ENCODE data around the gene ACSM6. TPM values are rescaled to one million over a fixed set of nuclear protein-coding genes. Genes with fewer than 3 reads are reported as not detected.

ACSM6 gene
- total RNA-seq, 1 experiment from 2014 or later, result not detected

GRCh38 chr10:95257849-95258248 lies 63.8 kb downstream of the ACSM6 start:
- in situ Hi-C loops (cut with HindIII; ENCODE audit: low pct_unique_long_range_greater_than_20kb, low sequenced_read_pairs), result no loop called here

DNA sequence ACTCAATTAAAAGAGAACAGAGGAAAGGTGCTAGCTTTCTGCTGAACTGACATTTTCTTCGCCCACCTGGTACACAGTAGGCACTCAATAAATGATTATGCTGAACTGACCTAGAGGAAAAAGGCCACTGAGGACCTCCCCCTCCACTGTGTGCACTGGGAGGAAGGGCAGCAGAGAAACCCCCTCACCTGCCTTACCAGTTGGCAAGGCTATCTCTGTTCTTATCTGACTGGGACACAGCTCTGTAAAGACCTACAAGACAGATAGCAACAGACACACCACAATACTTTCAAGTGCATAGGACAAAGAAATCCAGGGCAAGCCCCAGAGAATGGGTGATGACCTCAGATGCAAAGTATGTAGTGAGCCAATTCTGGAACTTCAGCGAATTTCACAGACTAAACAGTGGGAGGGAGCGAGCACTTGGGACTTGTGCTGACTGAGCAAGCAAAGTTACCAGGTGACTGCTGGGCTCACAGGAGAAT lies 66.4 kb downstream of the ACSM6 start:
- DNase-seq (ENCODE audit: low read depth, low spot score), result no peak
- in situ Hi-C loops (cut with HindIII; ENCODE audit: low pct_unique_long_range_greater_than_20kb, low sequenced_read_pairs), result no loop called here

More at GRCh38 chr10:95257849-95258248, 63.8 kb downstream of the ACSM6 start:
- no peak for DNase-seq (ENCODE audit: low read depth, low spot score)

- in situ Hi-C loops (cut with HindIII; ENCODE audit: low pct_unique_long_range_greater_than_20kb, low sequenced_read_pairs), result no loop called here
- no peak for DNase-seq (ENCODE audit: low read depth, low spot score)
Measured at GRCh38 chr10:95260909-95261552, 67.0 kb downstream of the ACSM6 start.

- in situ Hi-C loops (cut with HindIII; ENCODE audit: low pct_unique_long_range_greater_than_20kb, low sequenced_read_pairs), result no loop called here
- DNase-seq (ENCODE audit: low read depth, low spot score), result no peak
Measured at GRCh38 chr10:95261926-95262325, 67.9 kb downstream of the ACSM6 start.

DNA sequence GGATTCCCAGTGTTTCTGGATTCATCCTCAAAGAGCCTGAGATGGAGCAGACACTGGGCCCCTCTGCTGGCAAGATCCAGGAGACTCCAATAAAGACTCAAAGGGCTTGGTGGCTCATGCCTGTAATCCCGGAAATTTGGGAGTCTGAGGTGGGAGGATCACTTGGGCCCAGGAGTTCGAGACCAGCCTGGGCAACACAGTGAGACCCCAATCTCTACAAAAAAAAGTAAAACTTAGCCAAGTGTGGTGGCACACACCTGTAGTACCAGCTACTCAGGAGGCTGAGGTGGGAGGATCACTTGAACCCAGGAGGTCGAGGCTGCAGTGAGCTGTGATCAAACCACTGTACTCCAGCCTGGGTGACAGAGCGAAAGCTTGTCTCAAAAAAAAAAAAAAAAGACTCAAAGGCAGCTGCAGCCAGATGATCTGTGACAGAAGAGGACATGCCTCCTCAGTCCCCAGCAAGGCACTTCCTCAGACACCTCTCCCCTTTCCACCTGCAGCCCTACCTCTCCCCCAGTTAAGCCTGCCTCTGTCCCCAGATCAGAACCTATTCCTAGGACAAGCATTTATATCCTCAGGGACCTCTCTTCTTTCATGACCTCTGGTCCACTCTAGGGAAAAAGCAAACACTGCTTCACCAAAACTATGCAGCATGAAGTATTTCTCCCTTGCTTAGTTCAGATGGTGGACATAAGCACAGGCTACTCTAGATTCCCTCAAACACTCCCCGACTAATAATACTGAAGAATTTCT lies 68.9 kb downstream of the ACSM6 start:
- DNase-seq (ENCODE audit: low read depth, low spot score), result no peak
- in situ Hi-C loops (cut with HindIII; ENCODE audit: low pct_unique_long_range_greater_than_20kb, low sequenced_read_pairs), result no loop called here

- no peak for DNase-seq (ENCODE audit: low read depth, low spot score)
- in situ Hi-C loops (cut with HindIII; ENCODE audit: low pct_unique_long_range_greater_than_20kb, low sequenced_read_pairs), result no loop called here
Measured at GRCh38 chr10:95263864-95264226, 69.8 kb downstream of the ACSM6 start.

GRCh38 chr10:95264227-95265051 lies 70.4 kb downstream of the ACSM6 start:
- DNase-seq (ENCODE audit: low read depth, low spot score), result no peak
- in situ Hi-C loops (cut with HindIII; ENCODE audit: low pct_unique_long_range_greater_than_20kb, low sequenced_read_pairs), result no loop called here

GRCh38 chr10:95265572-95265971 lies 71.5 kb downstream of the ACSM6 start:
- DNase-seq (ENCODE audit: low read depth, low spot score), result no peak
- in situ Hi-C loops (cut with HindIII; ENCODE audit: low pct_unique_long_range_greater_than_20kb, low sequenced_read_pairs), result no loop called here

GRCh38 chr10:95266674-95267095 lies 72.6 kb downstream of the ACSM6 start:
- peak; percentile 11 for DNase-seq (ENCODE audit: low read depth, low spot score)
- in situ Hi-C loops (cut with HindIII; ENCODE audit: low pct_unique_long_range_greater_than_20kb, low sequenced_read_pairs), result no loop called here

DNA sequence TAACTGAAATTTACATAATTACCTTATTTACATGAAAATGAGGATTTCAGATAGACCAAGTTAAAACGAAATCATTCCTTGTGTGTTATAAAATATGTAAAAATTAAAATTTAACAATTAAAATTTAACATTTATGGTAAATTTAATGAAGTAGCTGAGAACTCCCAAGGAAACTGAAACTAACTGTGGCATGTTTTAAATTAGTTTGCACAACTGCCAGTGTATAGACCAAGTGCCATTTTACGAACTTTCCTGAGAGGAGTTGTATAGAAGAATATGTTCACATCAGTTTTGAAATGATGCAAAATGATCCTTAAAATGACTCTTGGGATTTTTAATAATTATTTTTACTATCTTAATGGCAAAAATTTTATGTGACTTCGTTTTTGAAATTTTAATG lies 73.2 kb downstream of the ACSM6 start:
- in situ Hi-C loops (cut with HindIII; ENCODE audit: low pct_unique_long_range_greater_than_20kb, low sequenced_read_pairs), result no loop called here
- DNase-seq (ENCODE audit: low read depth, low spot score), result no peak

- DNase-seq (ENCODE audit: low read depth, low spot score), result no peak
- in situ Hi-C loops (cut with HindIII; ENCODE audit: low pct_unique_long_range_greater_than_20kb, low sequenced_read_pairs), result no loop called here
Measured at GRCh38 chr10:95268438-95268837, 74.4 kb downstream of the ACSM6 start.

DNA sequence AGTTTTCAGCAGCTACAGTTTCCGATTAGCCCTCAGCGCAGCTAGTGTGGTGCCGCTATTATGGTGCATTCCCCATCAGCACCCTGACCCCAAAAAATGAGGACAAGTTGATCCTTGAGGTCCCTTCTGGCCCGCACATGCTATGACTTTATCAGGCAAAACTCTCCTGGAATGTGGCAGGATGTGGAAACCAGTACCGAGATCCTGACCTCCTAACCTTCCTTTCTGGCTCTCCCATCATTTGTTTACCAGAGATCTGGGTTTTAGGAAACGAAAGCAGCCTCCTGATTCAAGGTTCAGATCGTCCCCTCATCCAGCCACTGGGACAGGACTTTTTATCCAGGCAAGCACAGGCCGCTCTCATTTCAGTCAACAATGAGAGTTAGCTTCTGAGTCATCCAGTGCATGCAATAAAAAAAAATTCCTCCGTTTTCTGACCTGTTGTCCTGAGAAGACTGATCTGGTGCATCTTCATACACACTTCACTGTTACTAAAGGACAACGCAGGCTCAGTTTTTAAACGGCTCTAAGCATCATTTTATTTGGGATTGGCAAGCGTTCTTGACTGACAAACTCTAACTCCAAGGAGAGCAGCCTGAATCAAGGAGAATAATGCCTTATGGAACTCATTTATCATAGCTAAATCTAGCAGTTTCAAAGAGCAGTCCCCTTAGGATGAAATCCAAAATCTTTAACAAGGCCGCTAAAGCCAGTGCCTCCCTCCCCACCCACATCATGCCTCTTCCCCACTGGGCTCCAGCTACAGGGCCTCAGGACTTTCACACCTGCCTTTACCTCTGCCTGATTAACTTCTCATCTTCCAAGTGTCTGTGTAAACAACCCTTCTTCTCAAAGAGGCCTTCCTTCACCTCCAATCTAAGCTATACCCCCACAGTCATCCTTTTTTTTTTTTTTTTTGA lies 79.6 kb downstream of the ACSM6 start:
- no peak for DNase-seq (ENCODE audit: low read depth, low spot score)
- in situ Hi-C loops (cut with HindIII; ENCODE audit: low pct_unique_long_range_greater_than_20kb, low sequenced_read_pairs), result no loop called here

- no peak for DNase-seq (ENCODE audit: low read depth, low spot score)
- in situ Hi-C loops (cut with HindIII; ENCODE audit: low pct_unique_long_range_greater_than_20kb, low sequenced_read_pairs), result no loop called here
Measured at GRCh38 chr10:95275726-95276366, 81.8 kb downstream of the ACSM6 start.

- in situ Hi-C loops (cut with HindIII; ENCODE audit: low pct_unique_long_range_greater_than_20kb, low sequenced_read_pairs), result no loop called here
- DNase-seq (ENCODE audit: low read depth, low spot score), result no peak
Measured at GRCh38 chr10:95276367-95277200, 82.5 kb downstream of the ACSM6 start.

- in situ Hi-C loops (cut with HindIII; ENCODE audit: low pct_unique_long_range_greater_than_20kb, low sequenced_read_pairs), result no loop called here
- no peak for DNase-seq (ENCODE audit: low read depth, low spot score)
Measured at GRCh38 chr10:95277201-95277570, 83.1 kb downstream of the ACSM6 start.

- DNase-seq (ENCODE audit: low read depth, low spot score), result no peak
- in situ Hi-C loops (cut with HindIII; ENCODE audit: low pct_unique_long_range_greater_than_20kb, low sequenced_read_pairs), result no loop called here
Measured at GRCh38 chr10:95277614-95278013, 83.6 kb downstream of the ACSM6 start.

Data from SK-MEL-5 (cell line).